Lower lobe of right lung (tissue), 2 donors: Measurements from ENCODE around the gene TSC22D2. TPM values are rescaled to one million over a fixed set of nuclear protein-coding genes. Genes with fewer than 3 reads are reported as not detected.

Experiments
- ATAC-seq, 2 donors: fragments of 200-7000 bp; cut with Tn5 transposase; one replicate each; pipeline ENCODE4 v1.9.1; 2020 to 2022; ENCODE audit warnings: mild to moderate bottlenecking in 2 of 2, moderate library complexity in 2 of 2
- DNase-seq: peaks from one replicate; pipeline ENCODE4 v3.0.0-alpha.2; 2020
- H3K27ac ChIP-seq: fragments of 200-600 bp; one replicate; pipeline ENCODE4 v1.8.0; 2022
- H3K27me3 ChIP-seq: fragments of 200-600 bp; one replicate; pipeline ENCODE4 v1.8.0; 2022; ENCODE audit warnings: low read depth
- H3K36me3 ChIP-seq: fragments of 200-600 bp; one replicate; pipeline ENCODE4 v1.8.0; 2022; ENCODE audit warnings: mild to moderate bottlenecking
- H3K4me1 ChIP-seq: fragments of 200-600 bp; one replicate; pipeline ENCODE4 v1.8.0; 2022
- H3K4me3 ChIP-seq: fragments of 200-600 bp; one replicate; pipeline ENCODE4 v1.8.0; 2022; ENCODE audit warnings: mild to moderate bottlenecking
- H3K9me3 ChIP-seq: fragments of 200-600 bp; one replicate; pipeline ENCODE4 v1.8.0; 2022
- intact Hi-C: fragments of 100-400 bp; cut with DNase I; formaldehyde crosslinking; loops from one replicate; pipeline ENCODE4 v1.11.0; 2022
- total RNA-seq: library from RNA; stranded (reverse); fragmentation: NEBNext Ultra II Directional; extraction: Animal tissue kit (Norgen Biotek cat#: 25700); gene quantifications from one replicate; pipeline ENCODE4 v1.2.1, GENCODE V29; 2021
- TF ChIP-seq, protein P1 (sequence below): fragments of 200-600 bp; IDR thresholded peaks from one replicate; pipeline ENCODE4 v1.8.0; 2022; ENCODE audit warnings: antibody characterized with exemption, mild to moderate bottlenecking
- donor health status: DM: no; HTN: yes; CAD: no; lungs with severe emphysema.

TSC22D2 gene
- total RNA-seq, 1 donor from 2014 or later: 21.3 TPM

DNA sequence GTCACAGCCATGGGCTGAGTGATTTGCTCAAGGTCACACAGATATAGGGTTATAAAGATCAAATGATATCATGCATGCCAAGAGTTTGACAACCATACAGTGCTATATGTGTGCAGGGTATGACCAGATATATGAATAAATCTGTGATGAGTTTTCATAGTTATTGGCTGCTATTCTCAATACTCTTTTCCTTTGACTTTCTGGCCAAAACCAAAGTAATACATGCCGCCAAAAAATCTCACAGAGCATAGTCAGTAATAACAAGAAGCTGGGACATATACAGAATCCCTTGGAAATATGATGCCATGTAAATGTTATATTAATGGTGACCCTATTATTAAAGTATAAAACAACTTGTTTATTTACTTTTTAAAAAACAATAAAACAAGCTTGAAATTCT is 11.6 kb upstream of the TSC22D2 start:
- H3K9me3 ChIP-seq: no peaks in the 10 kb centered on the region
- TF ChIP-seq, protein P1, sequence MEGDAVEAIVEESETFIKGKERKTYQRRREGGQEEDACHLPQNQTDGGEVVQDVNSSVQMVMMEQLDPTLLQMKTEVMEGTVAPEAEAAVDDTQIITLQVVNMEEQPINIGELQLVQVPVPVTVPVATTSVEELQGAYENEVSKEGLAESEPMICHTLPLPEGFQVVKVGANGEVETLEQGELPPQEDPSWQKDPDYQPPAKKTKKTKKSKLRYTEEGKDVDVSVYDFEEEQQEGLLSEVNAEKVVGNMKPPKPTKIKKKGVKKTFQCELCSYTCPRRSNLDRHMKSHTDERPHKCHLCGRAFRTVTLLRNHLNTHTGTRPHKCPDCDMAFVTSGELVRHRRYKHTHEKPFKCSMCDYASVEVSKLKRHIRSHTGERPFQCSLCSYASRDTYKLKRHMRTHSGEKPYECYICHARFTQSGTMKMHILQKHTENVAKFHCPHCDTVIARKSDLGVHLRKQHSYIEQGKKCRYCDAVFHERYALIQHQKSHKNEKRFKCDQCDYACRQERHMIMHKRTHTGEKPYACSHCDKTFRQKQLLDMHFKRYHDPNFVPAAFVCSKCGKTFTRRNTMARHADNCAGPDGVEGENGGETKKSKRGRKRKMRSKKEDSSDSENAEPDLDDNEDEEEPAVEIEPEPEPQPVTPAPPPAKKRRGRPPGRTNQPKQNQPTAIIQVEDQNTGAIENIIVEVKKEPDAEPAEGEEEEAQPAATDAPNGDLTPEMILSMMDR: no peak
- H3K27me3 ChIP-seq: no peaks in the 10 kb centered on the region
- no peaks in the 10 kb centered on the region for H3K36me3 ChIP-seq
- no peak overlapping the region for H3K27ac ChIP-seq
- H3K4me1 ChIP-seq: no peaks in the 10 kb centered on the region
- intact Hi-C loops: no loop called here
- ATAC-seq: no peak
- DNase-seq: no peak
- H3K4me3 ChIP-seq: no peak overlapping the region

DNA sequence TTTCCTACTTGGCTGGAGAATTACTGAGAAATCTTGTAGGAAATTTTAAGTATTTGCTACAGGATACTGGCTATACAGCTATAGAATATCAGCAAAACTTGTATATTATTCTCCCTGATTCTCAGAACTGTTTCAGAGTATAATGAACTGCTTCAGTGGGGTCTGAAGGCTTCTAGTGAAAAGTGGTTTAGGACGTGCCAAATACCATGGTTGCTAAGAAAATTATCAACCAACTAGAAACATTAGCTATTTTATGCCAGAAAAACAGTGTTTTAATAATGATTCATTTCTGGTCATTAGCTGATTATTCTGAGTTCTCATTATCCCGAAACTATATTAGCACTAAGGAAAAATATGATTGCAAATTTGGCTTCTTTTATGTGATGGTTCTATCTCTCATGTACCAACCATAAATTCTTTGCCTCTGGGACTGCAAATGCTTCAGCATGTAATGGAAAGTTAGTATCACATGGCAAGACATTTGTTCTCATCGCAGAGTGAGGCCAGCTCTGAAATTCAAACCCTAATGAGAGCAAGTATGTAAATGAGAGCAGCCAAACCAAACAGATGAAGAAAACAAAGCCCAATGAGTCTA is 11.0 kb upstream of the TSC22D2 start:
- ATAC-seq: no peak
- no peak for DNase-seq
- H3K27me3 ChIP-seq: no peaks in the 10 kb centered on the region
- TF ChIP-seq, protein P1: no peak
- H3K4me1 ChIP-seq: no peaks in the 10 kb centered on the region
- H3K36me3 ChIP-seq: no peaks in the 10 kb centered on the region
- H3K27ac ChIP-seq: no peak overlapping the region
- H3K9me3 ChIP-seq: no peaks in the 10 kb centered on the region
- H3K4me3 ChIP-seq: no peak overlapping the region
- intact Hi-C loops: no loop called here

DNA sequence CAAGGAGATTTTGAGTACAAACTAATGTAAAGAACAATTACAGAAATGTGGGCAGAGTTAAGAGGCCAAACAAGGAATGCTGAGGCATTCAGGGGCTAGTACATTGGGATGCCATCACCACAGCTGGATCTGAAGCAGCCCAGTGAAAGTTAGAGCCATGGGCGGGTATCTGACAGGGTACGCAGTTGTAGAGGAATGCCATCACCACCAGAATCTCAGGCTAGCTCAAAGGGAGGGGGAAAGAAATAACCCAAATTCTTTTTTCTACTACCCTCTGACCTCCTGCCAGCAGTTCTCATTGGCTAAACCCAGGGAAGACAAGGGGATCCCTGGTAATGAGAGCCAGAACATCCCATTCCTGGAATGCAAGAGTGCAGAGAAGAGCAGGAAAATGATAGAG is 9.0 kb upstream of the TSC22D2 start:
- ATAC-seq (no peak), DNase-seq (no peak)
- no peak overlapping the region for H3K4me3 ChIP-seq
- H3K4me1 ChIP-seq: no peaks in the 10 kb centered on the region
- no peaks in the 10 kb centered on the region for H3K9me3 ChIP-seq
- H3K27me3 ChIP-seq: no peaks in the 10 kb centered on the region
- no peaks in the 10 kb centered on the region for H3K36me3 ChIP-seq
- intact Hi-C loops: no loop called here
- TF ChIP-seq, protein P1: no peak
- no peak overlapping the region for H3K27ac ChIP-seq

- H3K9me3 ChIP-seq: no peaks in the 10 kb centered on the region
- no peak for DNase-seq
- TF ChIP-seq, protein P1: no peak
- H3K4me1 ChIP-seq: no peaks in the 10 kb centered on the region
- no peak overlapping the region for H3K4me3 ChIP-seq
- intact Hi-C loops: no loop called here
- H3K27ac ChIP-seq: no peak overlapping the region
- H3K36me3 ChIP-seq: no peaks in the 10 kb centered on the region
- no peak for ATAC-seq
- no peaks in the 10 kb centered on the region for H3K27me3 ChIP-seq
These were observed 6.8 kb upstream of the TSC22D2 start for GRCh38 chr3:150401285-150401684.

- no peak overlapping the region for H3K4me3 ChIP-seq
- DNase-seq (no peak), ATAC-seq (no peak)
- intact Hi-C loops: no loop called here
- H3K9me3 ChIP-seq: no peaks in the 10 kb centered on the region
- H3K27ac ChIP-seq: no peak overlapping the region
- TF ChIP-seq, protein P1: no peak
- H3K4me1 ChIP-seq: peaks cover 8% of the 10 kb centered on the region
- H3K36me3 ChIP-seq: no peaks in the 10 kb centered on the region
- no peaks in the 10 kb centered on the region for H3K27me3 ChIP-seq
These were observed 5.9 kb upstream of the TSC22D2 start for GRCh38 chr3:150402217-150402616.
